MCF 10A (cell line): ENCODE data around the gene UBTD1. TPM values are rescaled to one million over a fixed set of nuclear protein-coding genes. Genes with fewer than 3 reads are reported as not detected.
A peak's percentile ranks its signal among the peaks of the same experiment; 100 is the strongest.

Source experiments
- BruUV-seq: library from RNA; stranded (reverse); fragments of 400-500 nt; replicated peaks from 2 replicates; lab custom pipeline; 2021; lab: Mats Ljungman, UMichigan
- CTCF ChIA-PET: fragments of 300-600 bp; sonication (Branson Sonifier 250); formaldehyde crosslinking; extraction: SDS; loops from one replicate; lab custom pipeline; 2021; ENCODE audit warnings: antibody characterized with exemption, inconsistent platforms; lab: Yijun Ruan, JAX
- POLR2A ChIA-PET: fragments of 300-600, 350-650 bp; sonication (Branson Sonifier 250); formaldehyde crosslinking; extraction: SDS; loops from one replicate; lab custom pipeline; 2020; ENCODE audit warnings: antibody characterized with exemption, inconsistent platforms; lab: Yijun Ruan, JAX
- DNase-seq: peaks from one replicate; pipeline ENCODE4 v3.0.0-alpha.2; 2018; ENCODE audit not compliant: unreplicated experiment
- H3K27ac Mint-ChIP-seq: one replicate; pipeline ENCODE4 v1.8.0; 2022; ENCODE audit warnings: mild to moderate bottlenecking, low read depth, mixed read lengths; ENCODE audit not compliant: unreplicated experiment
- H3K27me3 Mint-ChIP-seq: one replicate; pipeline ENCODE4 v1.8.0; 2022; ENCODE audit warnings: mixed read lengths; ENCODE audit not compliant: insufficient read depth, unreplicated experiment
- H3K36me3 Mint-ChIP-seq: one replicate; pipeline ENCODE4 v1.8.0; 2022; ENCODE audit warnings: mild to moderate bottlenecking, moderate library complexity, mixed read lengths; ENCODE audit not compliant: insufficient read depth, unreplicated experiment
- H3K4me1 Mint-ChIP-seq: one replicate; pipeline ENCODE4 v1.8.0; 2022; ENCODE audit warnings: mixed read lengths; ENCODE audit not compliant: insufficient read depth, unreplicated experiment
- H3K4me3 Mint-ChIP-seq: one replicate; pipeline ENCODE4 v1.8.0; 2022; ENCODE audit warnings: mild to moderate bottlenecking, moderate library complexity, mixed read lengths; ENCODE audit not compliant: unreplicated experiment
- H3K9me3 Mint-ChIP-seq: one replicate; pipeline ENCODE4 v1.8.0; 2022; ENCODE audit warnings: mixed read lengths; ENCODE audit not compliant: unreplicated experiment
- CTCF ChIP-seq: fragments of 200-600 bp; IDR thresholded peaks from one replicate; pipeline ENCODE4 v1.8.0; 2022; ENCODE audit warnings: antibody characterized with exemption, mild to moderate bottlenecking; ENCODE audit not compliant: unreplicated experiment
- intact Hi-C: fragments of 100-400 bp; cut with micrococcal nuclease; formaldehyde crosslinking; loops from 2 replicates; pipeline ENCODE4 v1.14.1; 2022
- total RNA-seq: library from RNA; stranded (reverse); gene quantifications from 2 replicates; pipeline ENCODE4 v1.2.3, GENCODE V29; 2022

The UBTD1 gene
- total RNA-seq, 1 experiment from 2014 or later, result 7.2 TPM

GRCh38 chr10:97590748-97591495 is 92.2 kb downstream of the UBTD1 start:
- Mint-ChIP-seq H3K4me3 (no peak overlapping the region), H3K27ac (no peak overlapping the region), H3K27me3 (no peaks in the 10 kb centered on the region), H3K36me3 (peaks cover 5% of the 10 kb centered on the region), H3K9me3 (no peaks in the 10 kb centered on the region), H3K4me1 (peaks cover 3% of the 10 kb centered on the region)
- no peak for TF ChIP-seq CTCF
- POLR2A ChIA-PET, result interaction anchor here (0.8 to 1.3 kb wide), 3 partner anchors 16 to 50 kb away, joined by 3 to 7 read pairs (median 4); partner anchors contain the start of gene ANKRD2
- intact Hi-C loops, result no loop called here
- no peak for DNase-seq
- BruUV-seq, result no TSS peak
- CTCF ChIA-PET, result interaction anchor here (0.6 to 5.0 kb wide), 5 partner anchors 15 to 123 kb away, joined by 3 to 20 read pairs (median 6); partner anchors contain the start of gene ANKRD2

- no peak overlapping the region for H3K27ac Mint-ChIP-seq
- DNase-seq, result no peak
- H3K36me3 Mint-ChIP-seq, result peaks cover 5% of the 10 kb centered on the region
- ChIA-PET CTCF (interaction anchor here (0.6 to 5.0 kb wide), 5 partner anchors 10 to 115 kb away, joined by 3 to 20 read pairs (median 3); partner anchors contain the start of genes ANKRD2 and HOGA1), POLR2A (interaction anchor here (1.1 to 1.5 kb wide), 2 partner anchors 9 to 15 kb away, joined by 3 to 5 read pairs; partner anchors contain the start of gene HOGA1)
- BruUV-seq, result no TSS peak
- H3K9me3 Mint-ChIP-seq, result no peaks in the 10 kb centered on the region
- H3K27me3 Mint-ChIP-seq, result no peaks in the 10 kb centered on the region
- H3K4me1 Mint-ChIP-seq, result peaks cover 28% of the 10 kb centered on the region
- intact Hi-C loops, result no loop called here
- no peak overlapping the region for H3K4me3 Mint-ChIP-seq
- TF ChIP-seq CTCF, result no peak
Observed at GRCh38 chr10:97593421-97593820, 94.7 kb downstream of the UBTD1 start.

GRCh38 chr10:97596101-97597082 is 97.7 kb downstream of the UBTD1 start:
- POLR2A ChIA-PET, result interaction anchor here (0.6 to 2.4 kb wide), 21 partner anchors 9 to 754 kb away, joined by 3 to 45 read pairs (median 4); partner anchors contain the start of genes ANKRD2, HOGA1 and PI4K2A
- H3K27ac Mint-ChIP-seq, result peak overlapping the region; percentile 70

More at GRCh38 chr10:97596101-97597082, 97.7 kb downstream of the UBTD1 start:
- Mint-ChIP-seq H3K27me3 (no peaks in the 10 kb centered on the region), H3K36me3 (no peaks in the 10 kb centered on the region), H3K9me3 (no peaks in the 10 kb centered on the region), H3K4me3 (peak overlapping the region; percentile 13), H3K4me1 (peaks cover 29% of the 10 kb centered on the region)
- intact Hi-C loops, result no loop called here
- CTCF ChIA-PET, result interaction anchor here (0.6 to 4.6 kb wide), 11 partner anchors 10 to 242 kb away, joined by 3 to 35 read pairs (median 5); partner anchors contain the start of gene ANKRD2
- BruUV-seq, result no TSS peak
- DNase-seq, result peak; percentile 80
- TF ChIP-seq CTCF, result no peak
